Stimulated activated naive CD4-positive, alpha-beta T cell treated with Interleukin-2 at 50 U/mL for 16 hours (primary cell): ENCODE data around the gene RBM8A.
"Not testable (repeated sequence)": the region's sequence is repeated elsewhere in the genome, so short reads cannot be mapped to it uniquely, and the experiment has no call there.

ENCODE experiments used
- DNase-seq: peaks from one replicate; lab custom pipeline; 2025; lab: John Stamatoyannopoulos, UW

RBM8A gene

DNA sequence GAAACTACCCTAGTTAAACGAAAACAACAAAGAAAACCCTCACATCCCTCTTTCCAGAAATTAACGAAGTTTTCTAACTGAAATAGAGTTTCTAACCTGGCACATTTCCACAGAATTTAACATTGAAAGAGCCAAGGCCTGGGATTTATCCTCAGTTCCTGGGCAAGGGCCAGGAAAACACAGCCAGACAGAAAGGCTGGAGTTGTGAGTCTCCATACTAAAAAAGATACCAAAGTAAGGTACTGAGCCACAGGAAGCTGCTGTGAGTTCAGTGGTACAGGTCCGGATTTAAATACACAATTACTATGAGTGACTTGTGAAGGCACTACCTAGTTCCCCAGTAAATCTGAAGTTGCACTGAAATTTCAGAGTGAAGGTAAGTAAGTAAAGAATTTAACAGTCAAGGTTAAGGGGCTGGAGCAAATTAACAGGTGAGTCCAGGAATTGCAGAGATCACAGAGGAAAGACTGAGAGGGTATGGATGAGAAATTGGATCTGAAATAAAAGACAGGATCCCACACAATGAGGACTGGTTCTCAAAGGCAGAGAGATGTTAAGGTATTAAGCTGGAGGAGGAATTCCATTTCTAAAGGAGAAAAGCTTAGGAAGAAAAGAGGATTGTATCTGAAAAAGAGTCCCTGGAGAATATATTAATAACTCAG is 29.6 kb upstream of the RBM8A start:
- no peak for DNase-seq

DNA sequence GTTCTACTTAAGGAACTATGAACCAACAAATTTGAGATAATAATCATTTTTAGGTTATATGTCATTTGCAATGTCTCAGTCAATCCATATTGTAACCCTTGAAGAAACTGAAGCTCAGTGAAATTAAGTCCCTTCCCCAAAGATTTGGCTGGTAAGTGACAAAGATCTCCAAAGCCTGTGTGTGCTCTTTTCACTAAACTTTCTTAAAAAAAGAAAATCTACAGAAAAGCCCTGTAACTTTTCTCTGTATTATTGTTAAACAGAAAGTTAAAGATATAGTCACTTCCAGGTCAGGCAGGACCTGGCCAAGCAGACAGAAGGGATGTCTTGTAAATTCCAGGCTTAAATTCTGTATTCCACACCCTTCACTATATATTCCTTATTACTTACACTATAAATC is 29.1 kb upstream of the RBM8A start:
- DNase-seq: no peak

DNA sequence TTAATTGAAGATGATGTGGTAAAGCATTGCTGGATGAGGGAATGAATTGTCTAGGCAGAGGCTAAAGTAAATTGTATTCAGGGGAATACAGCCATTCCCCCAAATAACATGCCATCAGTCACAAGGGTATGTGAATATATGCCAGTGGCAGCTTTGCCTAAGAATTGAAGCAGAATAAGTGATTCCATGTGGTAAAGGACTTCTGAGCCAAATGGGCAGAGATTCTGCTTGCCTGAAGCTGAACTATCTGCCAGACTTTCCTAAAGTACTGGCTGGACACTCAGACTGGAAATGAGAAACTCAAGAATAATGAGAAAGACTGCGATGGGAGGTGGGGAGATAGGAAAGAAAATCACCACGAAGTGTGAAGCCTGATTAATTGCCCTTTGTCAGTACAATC is 28.2 kb upstream of the RBM8A start:
- DNase-seq: no peak

DNA sequence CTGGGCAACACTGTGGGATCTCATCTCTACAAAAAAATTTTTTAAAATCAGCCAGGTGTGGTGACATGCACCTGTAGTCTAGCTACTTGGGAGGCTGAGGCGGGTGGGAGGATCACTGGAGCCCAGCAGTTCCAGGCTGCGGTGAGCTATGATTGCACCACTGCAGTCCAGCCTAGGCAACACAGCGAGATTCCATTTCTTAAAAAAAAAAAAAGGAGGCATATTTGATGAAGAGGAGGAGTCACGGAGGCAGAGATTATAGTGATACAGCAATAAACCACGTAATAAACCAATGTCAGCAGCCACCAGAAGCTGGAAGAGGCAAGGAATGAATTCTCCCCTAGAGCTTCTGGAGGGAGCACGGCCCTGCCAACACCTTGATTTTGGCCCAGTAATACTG is 26.6 kb upstream of the RBM8A start:
- DNase-seq: no peak

DNA sequence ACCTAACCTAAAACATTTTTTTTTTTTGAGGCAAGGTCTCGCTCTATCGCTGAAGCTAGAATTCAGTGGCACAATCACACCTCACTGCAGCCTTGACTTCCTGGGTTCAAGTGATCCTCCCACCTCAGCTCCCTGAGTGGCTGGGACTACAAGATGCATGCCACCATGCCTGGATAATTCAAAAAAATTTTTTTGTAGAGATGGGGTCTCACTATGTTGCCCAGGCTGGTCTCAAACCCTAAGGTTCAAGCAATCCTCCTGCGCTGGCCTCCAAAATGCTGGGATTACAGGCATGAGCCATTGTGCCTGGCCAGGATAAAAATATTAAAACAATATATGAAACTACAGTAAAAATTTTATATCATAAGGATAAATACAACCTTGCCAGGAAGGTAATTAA is 25.6 kb upstream of the RBM8A start:
- no peak for DNase-seq

DNA sequence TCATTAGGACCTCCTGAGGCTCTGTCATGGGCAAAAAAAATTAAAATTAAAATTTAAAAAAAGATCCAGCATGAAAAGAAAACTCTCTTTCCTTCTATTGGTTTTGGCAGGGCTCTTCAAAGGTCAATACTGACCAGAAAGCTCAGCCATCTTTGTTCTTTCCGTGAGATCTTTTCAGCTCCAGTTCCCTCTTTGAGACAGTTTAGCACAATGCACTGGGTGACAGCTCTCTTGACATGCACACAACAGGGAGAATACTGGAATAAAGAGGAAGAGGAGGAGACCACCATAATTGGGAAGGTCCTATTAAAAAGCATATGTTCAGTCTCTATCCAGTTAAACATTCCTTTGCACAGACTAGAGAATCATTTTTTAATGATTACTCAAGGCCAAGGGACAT is 24.2 kb upstream of the RBM8A start:
- DNase-seq: no peak

DNA sequence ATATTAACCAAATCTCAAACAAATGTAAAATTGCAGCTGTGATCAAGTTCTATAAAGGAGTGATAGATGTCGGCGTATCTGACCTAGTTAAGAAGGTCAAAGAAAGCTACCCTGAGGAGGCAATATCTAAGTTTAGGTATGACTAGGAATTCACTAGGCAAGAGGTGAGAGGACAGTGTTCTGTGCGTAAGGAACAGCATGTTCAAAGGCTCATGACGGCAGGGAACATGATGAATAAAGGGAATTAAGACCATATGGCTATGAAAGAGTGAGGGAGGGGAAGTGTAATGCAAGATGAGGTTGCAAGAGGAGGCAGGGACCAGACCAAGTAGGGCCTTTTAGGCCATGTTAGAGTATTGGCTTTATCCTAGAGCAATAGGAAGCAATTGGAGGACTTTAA is 21.9 kb upstream of the RBM8A start:
- no peak for DNase-seq

DNA sequence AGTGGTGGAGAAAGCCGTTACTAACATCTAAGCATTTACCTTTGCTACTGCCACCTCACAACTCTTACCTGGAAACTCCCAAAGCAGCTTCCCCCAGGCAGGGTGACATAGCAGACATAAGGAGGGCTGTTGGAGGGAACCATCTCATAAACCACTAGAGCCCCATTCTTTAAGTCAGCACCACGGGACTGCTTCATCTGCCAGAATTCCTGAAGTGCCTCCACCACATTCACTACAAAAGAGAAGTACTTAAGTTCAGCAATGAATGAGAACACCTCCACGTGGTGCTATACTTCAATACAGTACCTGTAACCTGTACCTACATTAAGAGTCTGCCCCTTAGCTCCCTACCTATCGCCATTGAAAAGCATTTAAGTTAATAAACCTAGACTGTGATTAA is 20.3 kb upstream of the RBM8A start:
- DNase-seq: no peak

DNA sequence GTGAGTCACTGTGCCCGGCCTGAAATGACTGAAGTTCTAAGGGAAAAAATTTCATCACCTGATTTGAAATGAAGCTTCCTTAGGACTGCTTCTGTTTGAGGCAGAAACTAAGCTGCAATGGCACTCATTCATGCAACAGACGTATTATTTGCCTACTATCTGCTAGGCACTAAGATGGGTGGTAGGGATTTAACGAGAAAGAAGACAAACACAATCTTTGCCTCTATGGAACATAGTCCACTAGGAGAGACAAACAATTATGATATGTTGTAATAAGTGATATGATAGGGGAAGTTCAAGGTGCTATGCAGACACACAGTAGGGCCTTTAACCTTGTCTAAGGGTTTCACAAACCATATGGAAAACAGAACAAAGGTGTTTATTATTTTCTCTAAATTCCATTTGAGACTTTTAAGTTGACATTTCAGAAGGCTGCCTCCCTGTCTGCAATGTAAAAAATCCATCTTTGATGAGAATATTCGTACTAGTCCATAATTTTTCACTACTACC is 19.2 kb upstream of the RBM8A start:
- no peak for DNase-seq

DNA sequence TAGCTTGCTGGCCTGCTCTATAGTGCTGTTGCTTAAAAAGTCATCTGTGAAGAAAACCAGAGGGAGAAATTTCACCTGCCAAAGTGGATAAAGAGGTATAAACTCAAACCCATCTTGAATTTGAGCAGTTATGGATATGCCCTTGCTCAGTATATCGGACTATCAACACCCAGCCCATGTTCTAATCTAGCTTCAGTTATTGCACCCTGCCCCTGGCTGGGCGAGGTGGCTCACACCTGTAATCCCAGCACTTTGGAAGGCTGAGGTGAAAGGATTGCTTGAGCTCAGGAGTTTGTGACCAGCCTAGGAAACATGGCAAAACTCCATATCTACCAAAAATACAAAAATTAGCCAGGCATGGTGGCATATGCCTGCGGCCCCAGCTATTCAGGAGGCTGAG is 17.2 kb upstream of the RBM8A start:
- no peak for DNase-seq

DNA sequence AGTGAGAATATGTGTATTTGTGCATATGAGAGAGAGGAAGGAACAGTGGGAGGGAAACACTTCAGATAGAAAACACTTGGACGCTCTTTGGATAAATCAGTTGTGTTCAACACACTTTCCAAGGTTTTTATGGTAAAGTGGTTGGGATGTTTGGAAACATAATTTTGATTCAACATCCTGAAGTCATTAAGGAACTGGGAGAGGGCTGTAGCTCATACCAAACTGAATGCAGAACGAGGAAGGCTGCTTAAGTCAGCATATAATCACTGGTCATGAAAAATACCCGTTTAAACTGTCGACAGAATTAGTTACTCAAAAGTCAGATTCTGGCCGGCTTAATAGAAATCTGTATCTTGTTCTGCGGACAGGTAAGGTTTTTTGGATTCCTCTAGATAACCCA is 15.6 kb upstream of the RBM8A start:
- DNase-seq: no peak

DNA sequence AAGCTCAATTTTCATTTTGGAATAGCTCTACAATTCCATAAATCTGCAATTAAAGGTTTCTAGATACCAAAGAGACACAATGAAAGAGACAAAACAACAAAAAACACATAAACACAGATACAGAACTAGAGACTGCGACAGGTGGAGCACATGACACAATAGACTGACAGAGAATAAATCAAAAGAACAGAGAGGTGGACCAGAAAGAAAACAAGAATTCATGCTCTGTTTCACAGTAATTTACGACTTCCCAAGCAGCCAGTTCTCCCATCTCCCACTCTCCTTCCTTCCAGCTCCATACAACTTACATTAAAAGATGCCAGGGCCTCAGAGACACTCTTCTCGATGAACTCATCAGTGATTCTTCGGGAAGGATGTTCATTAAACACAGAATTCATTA is 15.1 kb upstream of the RBM8A start:
- DNase-seq: no peak

DNA sequence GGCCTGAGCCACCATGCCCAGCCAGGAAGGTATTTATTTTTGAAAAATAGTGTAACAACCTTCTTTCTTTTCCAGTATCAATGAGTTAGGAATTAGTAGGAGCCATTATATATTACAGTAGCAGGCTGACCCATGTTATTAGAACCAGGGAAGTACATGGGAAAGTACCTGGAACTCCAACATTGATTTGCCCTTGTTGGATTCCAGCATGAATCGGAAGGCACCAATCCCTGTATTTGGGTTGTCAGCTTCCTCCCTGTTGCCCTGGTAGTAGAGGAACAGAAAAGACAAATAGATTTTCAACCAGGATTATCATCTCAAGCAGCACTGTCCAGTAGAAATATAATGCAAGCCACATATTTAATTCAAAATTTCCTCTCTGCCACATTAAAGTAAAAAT is 10.2 kb upstream of the RBM8A start:
- DNase-seq: no peak

DNA sequence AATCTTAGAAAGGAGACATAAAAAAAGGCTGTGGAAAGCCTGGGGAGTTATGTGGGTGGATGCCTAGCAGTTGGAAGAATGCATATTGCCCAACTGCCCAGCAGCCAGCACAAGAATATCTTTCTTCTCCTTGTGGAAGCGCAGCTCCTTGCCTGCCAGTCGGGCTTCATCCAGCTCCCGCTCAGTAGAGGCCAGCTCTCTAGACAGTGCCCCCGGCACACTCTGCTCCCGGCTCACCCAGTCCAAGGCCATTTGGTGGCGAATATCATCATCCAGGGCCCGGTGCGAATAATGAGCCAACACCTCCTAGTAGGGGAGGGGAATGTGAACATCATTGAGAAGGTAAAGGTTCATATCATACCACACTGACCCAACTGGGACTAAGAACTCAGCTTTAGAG is 9.0 kb upstream of the RBM8A start:
- DNase-seq: no peak

DNA sequence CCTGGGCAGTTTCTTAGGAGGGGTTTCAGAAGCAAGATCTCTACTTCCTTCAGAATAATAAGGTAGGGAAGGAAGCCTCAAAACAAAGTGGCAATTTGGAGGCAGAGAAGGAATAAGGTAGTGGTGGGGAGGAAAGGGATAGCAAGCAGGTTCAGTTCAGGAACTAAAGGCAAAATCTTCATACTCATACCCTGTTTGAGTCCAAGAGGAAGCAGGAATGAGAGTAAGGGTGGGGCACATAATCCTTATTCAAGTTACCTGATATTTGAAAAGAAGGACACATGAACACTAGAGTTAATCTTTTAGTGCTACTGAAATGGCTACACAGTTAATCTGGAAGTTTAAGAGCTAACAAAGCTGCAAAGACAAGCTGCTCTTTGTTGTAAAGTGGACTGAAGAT is 8.4 kb upstream of the RBM8A start:
- DNase-seq: no peak

DNA sequence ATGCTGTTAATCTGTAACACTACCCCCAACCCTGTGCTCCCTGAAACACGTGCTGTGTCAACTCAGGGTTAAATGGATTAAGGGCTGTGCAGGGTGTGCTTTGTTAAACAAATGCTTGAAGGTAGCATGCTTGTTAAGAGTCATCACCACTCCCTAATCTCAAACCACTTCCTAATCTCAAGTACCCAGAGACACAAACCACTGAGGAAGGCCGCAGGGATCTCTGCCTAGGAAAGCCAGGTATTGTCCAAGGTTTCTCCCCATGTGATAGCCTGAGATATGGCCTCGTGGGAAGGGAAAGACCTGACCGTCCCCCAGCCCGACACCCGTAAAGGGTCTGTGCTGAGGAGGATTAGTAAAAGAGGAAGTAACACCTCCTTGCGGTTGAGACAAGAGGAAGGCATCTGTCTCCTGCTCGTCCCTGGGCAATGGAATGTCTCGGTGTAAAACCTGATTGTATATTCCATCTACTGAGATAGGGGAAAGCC is 5.3 kb upstream of the RBM8A start:
- not testable (repeated sequence) for DNase-seq

DNA sequence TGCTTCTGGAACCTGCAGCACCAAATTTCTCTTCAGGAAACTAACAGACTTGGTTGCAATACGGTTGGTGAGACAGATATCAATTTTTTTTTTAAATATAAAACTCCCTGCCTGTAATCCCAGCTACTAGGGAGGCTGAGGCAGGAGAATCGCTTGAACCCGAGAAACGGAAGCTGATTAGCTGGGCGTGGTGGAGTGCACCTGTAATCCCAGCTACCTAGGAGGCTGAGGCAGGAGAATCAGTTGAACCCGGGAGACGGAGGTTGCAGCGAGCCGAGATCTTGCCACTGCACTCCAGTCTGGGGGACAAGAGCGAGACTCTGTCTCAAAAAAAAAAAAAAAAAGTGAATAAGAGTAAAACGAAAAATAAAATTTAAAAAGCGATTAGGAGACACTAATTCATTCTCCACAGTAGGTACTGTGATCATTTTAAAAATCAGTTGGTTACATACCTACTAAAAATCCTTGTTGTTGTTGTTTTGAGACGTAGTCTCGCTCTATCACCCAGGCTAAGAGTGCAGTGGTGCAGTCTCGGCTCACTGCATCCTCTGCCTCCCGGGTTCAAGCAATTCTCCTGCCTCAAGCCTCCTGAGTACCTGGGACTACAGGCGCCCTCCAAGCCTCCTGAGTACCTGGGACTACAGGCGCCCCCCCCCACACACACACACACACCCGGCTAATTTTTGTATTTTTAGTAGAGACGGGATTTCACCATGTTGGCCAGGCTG is 796 bp upstream of the RBM8A start:
- DNase-seq: no peak

DNA sequence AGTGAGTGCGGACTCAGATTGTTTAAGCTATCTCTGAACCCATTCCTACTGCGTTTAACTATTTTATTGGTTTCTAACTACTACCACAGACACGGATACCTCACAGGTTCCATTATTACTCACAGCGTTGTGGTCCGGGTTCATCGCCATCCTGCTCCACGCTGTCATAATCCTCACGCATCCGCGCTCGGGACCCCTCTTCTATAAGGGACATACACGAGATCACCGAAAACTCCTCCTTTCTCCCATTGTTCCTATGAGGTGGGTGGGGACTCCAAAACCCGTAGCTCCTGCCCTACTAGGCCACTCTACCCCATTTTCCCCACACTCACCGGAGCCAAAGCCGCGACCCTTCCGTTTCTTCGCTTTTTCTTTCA is 610 bp downstream of the RBM8A start:
- DNase-seq: peak; percentile 56

DNA sequence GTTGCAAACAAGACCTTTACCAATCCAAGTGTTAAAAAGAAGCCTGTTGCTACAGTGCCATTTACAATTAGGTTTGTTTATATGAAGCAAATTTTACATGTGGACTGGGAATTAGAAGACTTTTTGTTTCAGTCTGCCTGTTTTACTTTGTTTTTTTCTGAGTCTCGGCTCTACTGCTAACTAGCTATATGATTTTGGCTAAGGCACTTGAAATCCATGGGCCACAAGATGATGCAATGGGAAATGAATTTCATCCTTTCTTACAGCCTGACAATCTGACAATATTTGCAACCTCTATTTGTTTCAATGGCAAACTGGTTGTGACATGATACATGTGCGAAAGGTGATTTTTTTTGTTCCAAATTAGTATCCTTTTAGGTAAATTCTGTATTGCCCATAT is 5.0 kb downstream of the RBM8A start:
- DNase-seq: no peak

DNA sequence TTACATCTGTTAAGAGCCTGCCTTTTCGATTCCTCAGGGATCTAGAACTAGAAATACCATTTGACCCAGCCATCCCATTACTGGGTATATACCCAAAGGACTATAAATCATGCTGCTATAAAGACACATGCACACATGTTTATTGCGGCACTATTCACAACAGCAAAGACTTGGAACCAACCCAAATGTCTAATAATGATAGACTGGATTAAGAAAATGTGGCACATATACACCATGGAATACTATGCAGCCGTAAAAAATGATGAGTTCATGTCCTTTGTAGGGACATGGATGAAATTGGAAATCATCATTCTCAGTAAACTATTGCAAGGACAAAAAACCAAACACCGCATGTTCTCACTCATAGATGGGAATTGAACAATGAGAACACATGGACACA is 7.0 kb downstream of the RBM8A start:
- not testable (repeated sequence) for DNase-seq

DNA sequence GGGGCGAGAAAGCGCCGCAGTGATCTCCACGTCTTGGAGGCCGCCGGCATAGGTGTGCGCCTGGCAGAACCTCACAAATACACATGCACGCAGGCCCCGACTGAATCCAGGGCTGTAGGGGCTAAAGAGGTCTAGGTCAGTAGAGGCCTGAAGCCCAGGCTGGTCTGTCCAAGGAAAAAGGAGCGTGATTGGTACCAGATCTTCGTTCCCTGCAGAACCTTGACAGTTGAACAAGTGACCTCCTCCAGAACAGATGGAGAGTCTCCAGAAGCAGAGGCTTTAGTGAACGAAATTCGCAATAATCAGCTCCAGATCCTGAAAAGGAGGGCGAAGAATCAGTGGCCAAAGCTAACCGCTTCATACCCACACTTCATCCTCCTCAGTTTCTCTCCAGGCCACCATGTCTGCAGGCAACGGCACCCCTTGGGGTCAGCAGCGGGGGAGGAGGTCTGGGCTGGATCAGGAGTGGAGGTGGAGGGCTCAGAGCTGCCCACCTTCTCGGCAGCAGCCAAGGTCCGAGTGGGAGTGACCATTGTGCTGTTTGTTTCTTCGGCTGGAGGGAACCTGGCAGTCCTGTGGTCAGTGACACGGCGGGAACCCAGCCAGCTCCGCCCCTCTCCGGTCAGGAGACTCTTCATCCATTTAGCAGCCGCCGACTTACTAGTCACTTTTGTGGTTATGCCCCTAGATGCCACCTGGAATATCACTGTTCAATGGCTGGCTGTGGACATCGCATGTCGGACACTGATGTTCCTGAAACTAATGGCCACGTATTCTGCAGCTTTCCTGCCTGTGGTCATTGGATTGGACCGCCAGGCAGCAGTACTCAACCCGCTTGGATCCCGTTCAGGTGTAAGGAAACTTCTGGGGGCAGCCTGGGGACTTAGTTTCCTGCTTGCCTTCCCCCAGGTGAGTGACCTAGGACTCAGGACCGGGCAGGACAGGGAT is 8.0 kb downstream of the RBM8A start:
- no peak for DNase-seq

DNA sequence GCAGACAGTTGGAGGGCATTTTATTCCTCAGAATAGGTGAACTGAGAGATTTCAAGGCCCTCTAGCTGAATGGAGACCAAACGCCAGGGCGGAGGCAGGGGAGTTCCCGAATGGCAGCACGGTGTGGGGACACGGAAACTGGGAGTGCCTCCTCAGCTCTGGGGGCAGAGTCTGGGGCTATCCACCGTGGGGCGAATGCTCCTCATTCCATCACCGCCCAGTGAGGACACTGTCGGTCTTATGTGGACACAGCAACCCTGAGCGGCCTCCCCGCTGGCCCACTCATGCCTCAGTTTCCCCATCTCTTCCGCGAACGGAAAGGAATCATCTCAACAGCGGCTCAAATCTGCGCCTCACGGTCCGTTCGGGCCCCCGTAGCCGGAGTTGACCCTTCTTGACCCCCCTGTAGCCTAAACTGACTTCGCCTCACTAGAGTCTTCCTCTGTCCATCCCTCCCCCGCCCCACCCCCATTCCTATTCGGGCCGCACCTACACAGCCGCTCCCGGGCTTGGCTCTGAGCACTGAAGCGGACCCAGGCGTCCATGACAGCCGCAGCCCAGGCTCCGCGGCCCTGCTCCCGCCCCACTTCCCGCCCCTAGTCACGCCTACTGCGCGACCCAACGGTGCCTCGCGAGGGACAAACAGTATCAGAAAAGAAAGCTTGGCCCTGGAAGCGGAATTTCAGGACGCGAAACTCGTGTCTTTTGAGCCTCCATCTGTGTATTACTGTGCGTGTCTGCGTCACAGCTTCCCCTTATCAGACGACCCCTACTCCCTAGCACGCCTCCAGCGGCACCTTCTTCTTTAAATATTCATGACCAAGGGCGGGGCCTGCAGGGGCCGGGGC is 8.9 kb downstream of the RBM8A start, which contains the start of gene PEX11B:
Gene PEX11B, minus strand, starts transcription at position 574 of the 848 bp plus-strand sequence. Its CDS starts 29 bp downstream, at position 545.
- peak; percentile 97 for DNase-seq
